ENCODE measurements around the gene REEP3.

Gene REEP3

GRCh38 chr10:63522277-63522687, 1.1 kb downstream of the REEP3 start:
- DNase-seq (ENCODE audit: low spot score in 2 of 2) = peak in 1 of 2 experiments; percentile 14
- Histone ChIP-seq H3K27me3 (ENCODE audit: low read depth) (no peaks in the 10 kb centered on the region), H3K4me1 (peaks cover 15% of the 10 kb centered on the region), H3K9me3 (peaks cover 9% of the 10 kb centered on the region), H3K36me3 (replicated peaks) (no peaks in the 10 kb centered on the region; the same call in 1 of the 2 replicates), H3K4me3 (peak overlapping the region; percentile 73)
- in situ Hi-C loops (cut with MboI; ENCODE audit: low sequenced_read_pairs) = no loop called here

DNA sequence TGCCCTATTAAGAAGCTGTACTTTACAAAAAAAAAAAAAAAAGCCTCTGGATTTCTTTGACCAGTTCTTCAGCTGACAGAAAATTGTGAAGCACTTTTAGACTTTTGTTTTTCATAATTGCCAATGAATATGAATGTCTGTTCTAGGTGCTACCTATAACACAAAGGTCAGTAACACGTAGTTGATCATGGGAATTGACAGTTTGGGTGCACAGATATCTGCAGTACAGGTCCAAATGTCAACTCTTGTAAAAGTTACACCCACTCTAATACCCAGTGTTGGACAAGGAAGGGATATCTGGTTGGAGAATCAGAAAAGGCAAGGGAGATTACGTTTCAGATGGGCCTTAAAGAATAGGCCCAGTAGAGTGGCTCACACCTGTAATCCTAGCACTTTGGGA, 1.8 kb downstream of the REEP3 start:
- in situ Hi-C loops (cut with MboI; ENCODE audit: low sequenced_read_pairs) = no loop called here
- H3K4me3 ChIP-seq = no peak overlapping the region
- H3K27me3 ChIP-seq (ENCODE audit: low read depth) = no peaks in the 10 kb centered on the region

GRCh38 chr10:63525021-63525420, 3.8 kb downstream of the REEP3 start:
- Histone ChIP-seq H3K4me1 (peaks cover 15% of the 10 kb centered on the region), H3K27me3 (ENCODE audit: low read depth) (no peaks in the 10 kb centered on the region), H3K4me3 (no peak overlapping the region), H3K9me3 (peaks cover 7% of the 10 kb centered on the region), H3K36me3 (replicated peaks) (no peaks in the 10 kb centered on the region; the same call in 1 of the 2 replicates)
- in situ Hi-C loops (cut with MboI; ENCODE audit: low sequenced_read_pairs) = no loop called here
- DNase-seq (ENCODE audit: low spot score in 2 of 2) = no peak

More for the DNA sequence above, 1.8 kb downstream of the REEP3 start:
- H3K36me3 ChIP-seq (replicated peaks) = no peaks in the 10 kb centered on the region; the same call in 1 of the 2 replicates
- peaks cover 15% of the 10 kb centered on the region for H3K4me1 ChIP-seq
- no peak for DNase-seq (ENCODE audit: low spot score in 2 of 2)
- H3K9me3 ChIP-seq = peaks cover 9% of the 10 kb centered on the region

DNA sequence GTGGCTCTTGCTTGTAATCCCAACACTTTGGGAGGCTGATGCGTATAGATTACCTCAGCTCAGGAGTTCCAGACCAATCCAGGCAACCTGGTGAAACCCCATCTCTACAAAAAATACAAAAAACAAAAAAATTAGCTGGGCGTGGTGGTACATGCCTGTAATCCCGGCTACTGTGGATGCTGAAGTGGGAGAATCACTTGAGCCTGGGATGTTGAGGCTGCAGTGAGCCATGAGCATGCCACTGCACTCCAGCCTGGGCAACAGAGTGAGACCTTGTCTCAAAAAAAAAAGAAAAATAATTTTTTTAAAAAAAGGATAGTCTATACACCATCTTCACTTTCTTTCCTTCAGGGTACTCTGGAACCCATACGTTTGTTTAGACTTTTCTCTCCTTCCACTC, 6.2 kb downstream of the REEP3 start:
- Histone ChIP-seq H3K4me1 (peaks cover 10% of the 10 kb centered on the region), H3K4me3 (no peak overlapping the region), H3K27me3 (ENCODE audit: low read depth) (no peaks in the 10 kb centered on the region), H3K9me3 (no peaks in the 10 kb centered on the region), H3K36me3 (replicated peaks) (no peaks in the 10 kb centered on the region)
- in situ Hi-C loops (cut with MboI; ENCODE audit: low sequenced_read_pairs) = no loop called here
- no peak for DNase-seq (ENCODE audit: low spot score in 2 of 2)

- DNase-seq (ENCODE audit: low spot score in 2 of 2) = no peak
- in situ Hi-C loops (cut with MboI; ENCODE audit: low sequenced_read_pairs) = no loop called here
- H3K9me3 ChIP-seq = no peaks in the 10 kb centered on the region
These were observed 7.0 kb downstream of the REEP3 start for GRCh38 chr10:63528084-63528744.

GRCh38 chr10:63530409-63530808, 9.2 kb downstream of the REEP3 start:
- in situ Hi-C loops (cut with MboI; ENCODE audit: low sequenced_read_pairs) = no loop called here
- H3K27me3 ChIP-seq (ENCODE audit: low read depth) = no peaks in the 10 kb centered on the region
- DNase-seq (ENCODE audit: low spot score in 2 of 2) = no peak
- peaks cover 2% of the 10 kb centered on the region; the same call in 1 of the 2 replicates for H3K4me1 ChIP-seq
- H3K9me3 ChIP-seq = no peaks in the 10 kb centered on the region
- H3K36me3 ChIP-seq (replicated peaks) = no peaks in the 10 kb centered on the region
- no peak overlapping the region for H3K4me3 ChIP-seq

More at GRCh38 chr10:63528084-63528744, 7.0 kb downstream of the REEP3 start:
- H3K4me3 ChIP-seq = no peak overlapping the region
- no peaks in the 10 kb centered on the region for H3K27me3 ChIP-seq (ENCODE audit: low read depth)
- peaks cover 2% of the 10 kb centered on the region for H3K4me1 ChIP-seq
- no peaks in the 10 kb centered on the region for H3K36me3 ChIP-seq (replicated peaks)

GRCh38 chr10:63534723-63535122, 13.5 kb downstream of the REEP3 start:
- Histone ChIP-seq H3K9me3 (no peaks in the 10 kb centered on the region), H3K4me3 (no peak overlapping the region), H3K4me1 (peaks cover 2% of the 10 kb centered on the region; the same call in 1 of the 2 replicates), H3K27me3 (ENCODE audit: low read depth) (no peaks in the 10 kb centered on the region), H3K36me3 (replicated peaks) (no peaks in the 10 kb centered on the region)
- no peak for DNase-seq (ENCODE audit: low spot score in 2 of 2)
- in situ Hi-C loops (cut with MboI; ENCODE audit: low sequenced_read_pairs) = no loop called here

- no peaks in the 10 kb centered on the region for H3K36me3 ChIP-seq (replicated peaks)
- no peaks in the 10 kb centered on the region for H3K27me3 ChIP-seq (ENCODE audit: low read depth)
- no peaks in the 10 kb centered on the region for H3K4me1 ChIP-seq
- no peak for DNase-seq (ENCODE audit: low spot score in 2 of 2)
- in situ Hi-C loops (cut with MboI; ENCODE audit: low sequenced_read_pairs) = no loop called here
- no peaks in the 10 kb centered on the region for H3K9me3 ChIP-seq
- H3K4me3 ChIP-seq = no peak overlapping the region
These were observed 15.5 kb downstream of the REEP3 start for GRCh38 chr10:63536698-63537097.

GRCh38 chr10:63537536-63537935, 16.3 kb downstream of the REEP3 start:
- in situ Hi-C loops (cut with MboI; ENCODE audit: low sequenced_read_pairs) = no loop called here
- H3K4me3 ChIP-seq = no peak overlapping the region
- H3K27me3 ChIP-seq (ENCODE audit: low read depth) = no peaks in the 10 kb centered on the region
- no peaks in the 10 kb centered on the region for H3K36me3 ChIP-seq (replicated peaks)
- no peaks in the 10 kb centered on the region for H3K9me3 ChIP-seq
- no peak for DNase-seq (ENCODE audit: low spot score in 2 of 2)
- H3K4me1 ChIP-seq = no peaks in the 10 kb centered on the region

GRCh38 chr10:63539377-63539776, 18.2 kb downstream of the REEP3 start:
- no peaks in the 10 kb centered on the region for H3K27me3 ChIP-seq (ENCODE audit: low read depth)
- no peaks in the 10 kb centered on the region for H3K4me1 ChIP-seq
- H3K4me3 ChIP-seq = no peak overlapping the region
- DNase-seq (ENCODE audit: low spot score in 2 of 2) = no peak
- H3K9me3 ChIP-seq = no peaks in the 10 kb centered on the region
- no peaks in the 10 kb centered on the region for H3K36me3 ChIP-seq (replicated peaks)
- in situ Hi-C loops (cut with MboI; ENCODE audit: low sequenced_read_pairs) = no loop called here

GRCh38 chr10:63539994-63540393, 18.8 kb downstream of the REEP3 start:
- Histone ChIP-seq H3K27me3 (ENCODE audit: low read depth) (no peaks in the 10 kb centered on the region), H3K4me3 (no peak overlapping the region), H3K9me3 (no peaks in the 10 kb centered on the region), H3K36me3 (replicated peaks) (no peaks in the 10 kb centered on the region), H3K4me1 (peaks cover 5% of the 10 kb centered on the region; the same call in 1 of the 2 replicates)
- DNase-seq (ENCODE audit: low spot score in 2 of 2) = no peak
- in situ Hi-C loops (cut with MboI; ENCODE audit: low sequenced_read_pairs) = no loop called here

DNA sequence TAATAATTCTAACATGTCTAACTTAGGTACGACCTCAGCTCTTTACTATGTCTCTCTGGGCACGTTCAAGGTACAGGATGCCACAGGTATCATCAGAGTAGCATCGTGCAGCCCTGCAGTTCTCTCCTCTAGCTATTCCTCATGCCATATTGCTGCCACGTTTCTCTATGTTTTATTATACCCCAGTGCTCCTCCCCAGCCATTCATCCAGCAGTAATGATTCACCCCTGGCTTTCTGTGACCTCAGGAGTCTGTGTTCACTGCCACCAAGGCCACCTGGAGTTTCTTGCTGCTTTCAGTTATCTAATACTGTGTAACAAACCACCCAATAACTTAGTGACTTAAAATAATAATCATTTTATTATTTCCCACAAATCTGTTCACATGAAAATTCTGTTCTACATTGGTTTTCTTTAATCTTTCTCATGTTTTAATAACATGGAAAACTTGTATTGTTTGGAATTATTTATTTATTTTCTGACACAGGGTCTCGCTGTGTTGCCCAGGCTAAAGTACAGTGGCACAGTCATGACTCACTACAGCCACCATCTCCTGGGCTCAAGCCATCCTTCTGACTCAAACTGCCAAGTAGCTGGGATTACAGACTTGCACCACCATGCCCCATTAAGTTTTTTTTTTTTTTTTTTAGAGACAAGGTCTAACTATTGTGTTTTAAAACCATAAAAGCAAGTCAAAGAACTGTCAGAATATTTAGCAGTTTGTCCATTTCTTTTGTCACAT, 21.8 kb downstream of the REEP3 start:
- no peaks in the 10 kb centered on the region for H3K9me3 ChIP-seq
- no peaks in the 10 kb centered on the region for H3K27me3 ChIP-seq (ENCODE audit: low read depth)
- in situ Hi-C loops (cut with MboI; ENCODE audit: low sequenced_read_pairs) = no loop called here
- no peak overlapping the region for H3K4me3 ChIP-seq
- H3K4me1 ChIP-seq = peaks cover 5% of the 10 kb centered on the region; the same call in 1 of the 2 replicates
- H3K36me3 ChIP-seq (replicated peaks) = no peaks in the 10 kb centered on the region
- no peak for DNase-seq (ENCODE audit: low spot score in 2 of 2)

DNA sequence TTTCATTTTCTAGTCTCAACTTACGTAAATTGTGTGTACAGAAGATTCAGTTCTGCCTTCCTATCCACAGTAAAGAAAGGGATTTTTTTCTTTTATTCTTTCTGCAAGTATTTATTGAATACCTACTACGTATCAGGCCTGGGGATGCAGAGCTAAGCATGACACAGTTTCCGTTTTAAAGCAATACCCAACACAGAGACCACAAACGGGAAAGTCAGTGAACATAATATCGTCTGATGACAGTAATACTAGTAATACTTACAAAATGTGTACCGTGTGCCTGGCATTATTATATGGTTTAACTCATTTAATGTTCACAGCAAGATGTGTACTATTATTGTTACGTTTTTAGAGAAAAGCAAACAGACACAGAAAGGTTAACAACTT, 22.4 kb downstream of the REEP3 start:
- Histone ChIP-seq H3K9me3 (no peaks in the 10 kb centered on the region), H3K27me3 (ENCODE audit: low read depth) (no peaks in the 10 kb centered on the region), H3K4me1 (peaks cover 5% of the 10 kb centered on the region; the same call in 1 of the 2 replicates), H3K4me3 (no peak overlapping the region), H3K36me3 (replicated peaks) (no peaks in the 10 kb centered on the region)
- in situ Hi-C loops (cut with MboI; ENCODE audit: low sequenced_read_pairs) = no loop called here
- DNase-seq (ENCODE audit: low spot score in 2 of 2) = no peak

DNA sequence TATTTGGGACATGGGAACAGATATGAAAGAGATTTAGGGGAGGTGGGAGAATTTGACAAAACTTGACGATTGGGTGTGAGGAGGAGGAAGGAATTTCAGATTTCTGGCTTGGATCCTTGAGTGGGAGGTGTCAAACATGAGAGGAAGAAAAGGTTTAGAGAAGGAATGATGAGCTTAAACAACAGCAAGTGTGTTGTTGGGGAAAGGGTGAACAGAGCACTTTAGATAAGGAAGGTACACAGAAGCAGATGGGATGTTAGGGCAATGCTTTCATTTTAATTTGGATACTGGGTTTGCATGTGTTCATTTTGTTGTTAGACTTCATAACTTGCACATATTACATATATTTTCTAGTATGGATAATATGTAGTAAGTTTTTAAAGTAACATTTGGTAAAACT, 23.2 kb downstream of the REEP3 start:
- no peaks in the 10 kb centered on the region for H3K27me3 ChIP-seq (ENCODE audit: low read depth)
- peaks cover 5% of the 10 kb centered on the region; the same call in 1 of the 2 replicates for H3K4me1 ChIP-seq
- in situ Hi-C loops (cut with MboI; ENCODE audit: low sequenced_read_pairs) = no loop called here
- H3K9me3 ChIP-seq = no peaks in the 10 kb centered on the region
- DNase-seq (ENCODE audit: low spot score in 2 of 2) = no peak
- H3K36me3 ChIP-seq (replicated peaks) = no peaks in the 10 kb centered on the region
- no peak overlapping the region for H3K4me3 ChIP-seq

Measured in HAP-1 (cell line).